ENCODE data around the gene PRKAR2A. TPM values are rescaled to one million over a fixed set of nuclear protein-coding genes. Genes with fewer than 3 reads are reported as not detected.
"Not testable (repeated sequence)": the region's sequence is repeated elsewhere in the genome, so short reads cannot be mapped to it uniquely, and the experiment has no call there.

PRKAR2A gene
- total RNA-seq, 1 donor from 2014 or later = 34.5 TPM

- DNase-seq (ENCODE audit: low spot score, unreplicated experiment) = no peak
- TF ChIP-seq CTCF (IDR thresholded peaks at IDR 0.05; ENCODE audit: unreplicated experiment) = no peak
- Mint-ChIP-seq H3K4me3 (ENCODE audit: low read depth) (no peak overlapping the region), H3K36me3 (ENCODE audit: insufficient read depth) (peaks cover 4% of the 10 kb centered on the region), H3K4me1 (ENCODE audit: low read depth) (no peaks in the 10 kb centered on the region), H3K27me3 (no peaks in the 10 kb centered on the region), H3K27ac (no peak overlapping the region), H3K9me3 (ENCODE audit: low read depth) (no peaks in the 10 kb centered on the region)
Measured at GRCh38 chr3:48776854-48777253, 70.8 kb downstream of the PRKAR2A start.

- H3K4me1 Mint-ChIP-seq (ENCODE audit: low read depth) = no peaks in the 10 kb centered on the region
- no peak for DNase-seq (ENCODE audit: low spot score, unreplicated experiment)
- H3K4me3 Mint-ChIP-seq (ENCODE audit: low read depth) = no peak overlapping the region
- H3K27me3 Mint-ChIP-seq = no peaks in the 10 kb centered on the region
- H3K27ac Mint-ChIP-seq = peak overlapping the region; percentile 19
- no peak for TF ChIP-seq CTCF (IDR thresholded peaks at IDR 0.05; ENCODE audit: unreplicated experiment)
- peaks cover 7% of the 10 kb centered on the region for H3K36me3 Mint-ChIP-seq (ENCODE audit: insufficient read depth)
- no peaks in the 10 kb centered on the region for H3K9me3 Mint-ChIP-seq (ENCODE audit: low read depth)
Measured at GRCh38 chr3:48770192-48770502, 77.5 kb downstream of the PRKAR2A start.

- Mint-ChIP-seq H3K36me3 (ENCODE audit: insufficient read depth) (peaks cover 9% of the 10 kb centered on the region), H3K27ac (no peak overlapping the region), H3K4me3 (ENCODE audit: low read depth) (no peak overlapping the region), H3K27me3 (no peaks in the 10 kb centered on the region), H3K9me3 (ENCODE audit: low read depth) (no peaks in the 10 kb centered on the region), H3K4me1 (ENCODE audit: low read depth) (no peaks in the 10 kb centered on the region)
- no peak for TF ChIP-seq CTCF (IDR thresholded peaks at IDR 0.05; ENCODE audit: unreplicated experiment)
- no peak for DNase-seq (ENCODE audit: low spot score, unreplicated experiment)
Measured at GRCh38 chr3:48765376-48765775, 82.3 kb downstream of the PRKAR2A start.

- Mint-ChIP-seq H3K4me1 (ENCODE audit: low read depth) (no peaks in the 10 kb centered on the region), H3K36me3 (ENCODE audit: insufficient read depth) (peaks cover 10% of the 10 kb centered on the region), H3K27me3 (no peaks in the 10 kb centered on the region), H3K4me3 (ENCODE audit: low read depth) (no peak overlapping the region), H3K27ac (no peak overlapping the region), H3K9me3 (ENCODE audit: low read depth) (no peaks in the 10 kb centered on the region)
- no peak for DNase-seq (ENCODE audit: low spot score, unreplicated experiment)
- no peak for TF ChIP-seq CTCF (IDR thresholded peaks at IDR 0.05; ENCODE audit: unreplicated experiment)
Measured at GRCh38 chr3:48762816-48763215, 84.9 kb downstream of the PRKAR2A start.

- peaks cover 13% of the 10 kb centered on the region for H3K4me1 Mint-ChIP-seq (ENCODE audit: low read depth)
- DNase-seq (ENCODE audit: low spot score, unreplicated experiment); H3K36me3 Mint-ChIP-seq (ENCODE audit: insufficient read depth); H3K9me3 Mint-ChIP-seq (ENCODE audit: low read depth); H3K4me3 Mint-ChIP-seq (ENCODE audit: low read depth); H3K27me3 Mint-ChIP-seq; H3K27ac Mint-ChIP-seq: not testable (repeated sequence)
Measured at GRCh38 chr3:48759991-48760540, 87.6 kb downstream of the PRKAR2A start.

- H3K9me3 Mint-ChIP-seq (ENCODE audit: low read depth); H3K36me3 Mint-ChIP-seq (ENCODE audit: insufficient read depth); H3K27ac Mint-ChIP-seq; H3K4me3 Mint-ChIP-seq (ENCODE audit: low read depth); DNase-seq (ENCODE audit: low spot score, unreplicated experiment); H3K27me3 Mint-ChIP-seq: not testable (repeated sequence)
- H3K4me1 Mint-ChIP-seq (ENCODE audit: low read depth) = peaks cover 13% of the 10 kb centered on the region
Measured at GRCh38 chr3:48759531-48759930, 88.1 kb downstream of the PRKAR2A start.
